ENCODE results near the gene RPL32.
"Not testable (repeated sequence)": the region's sequence is repeated elsewhere in the genome, so short reads cannot be mapped to it uniquely, and the experiment has no call there.

Gene RPL32

GRCh38 chr3:12841149-12841969 lies at the start of gene RPL32:
Gene RPL32, minus strand, starts transcription at chr3:12841565. Its CDS starts 1,328 bp downstream, at chr3:12840237.
- peak; percentile 84 to 90 for DNase-seq

GRCh38 chr3:12890610-12891390 lies 49.4 kb upstream of the RPL32 start:
- no peak for DNase-seq

- DNase-seq, result no peak
These were observed 45.4 kb upstream of the RPL32 start for GRCh38 chr3:12886736-12887135.

- DNase-seq, result no peak
These were observed 44.8 kb upstream of the RPL32 start for GRCh38 chr3:12886106-12886679.

GRCh38 chr3:12885583-12885930 lies 44.2 kb upstream of the RPL32 start:
- DNase-seq, result no peak

GRCh38 chr3:12884790-12885582 lies 43.6 kb upstream of the RPL32 start:
- no peak for DNase-seq

GRCh38 chr3:12884186-12884680 lies 42.9 kb upstream of the RPL32 start:
- DNase-seq, result no peak

GRCh38 chr3:12882336-12883310 lies 41.3 kb upstream of the RPL32 start:
- DNase-seq, result no peak

GRCh38 chr3:12881858-12882257 lies 40.5 kb upstream of the RPL32 start:
- not testable (repeated sequence) for DNase-seq

- no peak for DNase-seq
These were observed 37.9 kb upstream of the RPL32 start for GRCh38 chr3:12879191-12879815.

GRCh38 chr3:12878758-12879157 lies 37.4 kb upstream of the RPL32 start:
- DNase-seq, result not testable (repeated sequence)

- DNase-seq, result no peak
These were observed 36.8 kb upstream of the RPL32 start for GRCh38 chr3:12878141-12878574.

GRCh38 chr3:12877040-12877439 lies 35.7 kb upstream of the RPL32 start:
- DNase-seq, result no peak

- no peak for DNase-seq
These were observed 34.8 kb upstream of the RPL32 start for GRCh38 chr3:12875857-12876836.

GRCh38 chr3:12871404-12871983 lies 30.1 kb upstream of the RPL32 start:
- no peak for DNase-seq

GRCh38 chr3:12870942-12871341 lies 29.6 kb upstream of the RPL32 start:
- no peak for DNase-seq

- no peak for DNase-seq
These were observed 27.8 kb upstream of the RPL32 start for GRCh38 chr3:12869035-12869621.

Measured in NCI-H2081 (cell line).